Pulmonary artery endothelial cell (primary cell): ENCODE results near the gene PEX11B. TPM values are rescaled to one million over a fixed set of nuclear protein-coding genes. Genes with fewer than 3 reads are reported as not detected.

Experiments
- DNase-seq: peaks from one replicate; pipeline ENCODE4 v3.0.0-alpha.2; 2011; ENCODE audit warnings: low read depth, low spot score
- total RNA-seq: library from RNA; depleted of rRNA; stranded (reverse); fragments of >200 nt; gene quantifications from 2 replicates; pipeline ENCODE4 v1.2.3, GENCODE V29; 2014

Gene PEX11B
- total RNA-seq, 1 donor from 2014 or later = 30.9 TPM

- DNase-seq = no peak
These were observed 9.9 kb downstream of the PEX11B start for GRCh38 chr1:145908653-145909052.

- no peak for DNase-seq
These were observed 11.4 kb downstream of the PEX11B start for GRCh38 chr1:145906954-145907753.

DNA sequence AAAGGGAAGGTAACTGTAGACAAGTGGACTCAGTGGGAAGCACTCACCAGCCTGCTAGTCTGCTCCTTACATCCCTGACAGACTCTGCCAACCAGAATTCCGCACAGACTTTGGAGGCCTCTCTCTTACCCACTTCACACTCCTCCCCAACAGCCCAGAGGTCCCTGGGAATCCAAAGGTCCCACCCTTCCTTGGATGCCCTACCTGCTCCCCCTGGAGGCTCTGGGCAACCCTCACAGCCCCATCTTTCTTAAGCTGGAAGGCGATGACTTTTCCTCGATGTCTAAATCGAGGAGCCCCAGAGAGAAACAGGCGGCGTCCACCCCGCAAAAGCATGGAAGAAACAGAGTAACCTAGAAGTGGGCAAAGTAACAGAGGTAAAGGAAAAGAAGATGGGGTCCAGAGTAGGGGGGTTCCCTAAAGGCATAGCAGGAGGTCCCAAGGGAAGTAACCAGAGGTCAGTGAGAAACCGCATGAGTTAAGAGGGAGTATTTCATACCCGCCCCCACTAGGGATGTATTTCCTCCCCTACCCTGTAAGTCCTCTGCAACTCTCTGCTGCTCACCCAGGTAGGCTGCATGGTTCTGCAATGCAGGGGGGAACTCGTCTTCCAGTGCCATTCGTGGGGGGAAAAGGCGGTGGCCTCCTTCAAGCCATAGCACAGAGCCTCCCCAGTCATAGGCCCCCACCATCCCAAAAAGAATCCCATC is 17.1 kb downstream of the PEX11B start:
- DNase-seq = no peak

- DNase-seq = no peak
These were observed 19.8 kb downstream of the PEX11B start for GRCh38 chr1:145898756-145899155.

- DNase-seq = no peak
These were observed 20.5 kb downstream of the PEX11B start for GRCh38 chr1:145897969-145898368.

DNA sequence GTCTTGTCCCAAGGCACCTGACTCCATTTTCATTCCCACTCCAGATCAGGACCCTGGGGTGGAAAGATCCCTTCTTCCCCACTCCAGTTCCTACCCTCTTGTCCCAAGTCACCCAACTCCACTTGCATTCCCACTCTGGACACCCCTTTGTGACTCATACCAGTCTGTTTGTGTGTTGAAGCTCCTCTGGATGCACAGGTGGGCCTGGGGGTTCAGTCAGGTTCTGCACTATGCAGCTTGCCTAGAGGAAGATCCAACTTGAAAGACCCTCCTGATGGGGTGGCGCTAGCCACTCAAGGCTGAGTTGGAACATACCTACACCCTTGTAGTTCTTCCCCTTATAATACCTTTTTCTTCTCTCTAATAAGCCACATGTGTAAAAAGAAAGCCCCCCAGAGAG is 23.0 kb downstream of the PEX11B start:
- no peak for DNase-seq

- no peak for DNase-seq
These were observed 25.0 kb downstream of the PEX11B start for GRCh38 chr1:145893306-145894055.

GRCh38 chr1:145892486-145893087 is 25.9 kb downstream of the PEX11B start:
- peak; percentile 52 for DNase-seq

- peak; percentile 99 for DNase-seq
These were observed 26.7 kb downstream of the PEX11B start for GRCh38 chr1:145891587-145892485.

DNA sequence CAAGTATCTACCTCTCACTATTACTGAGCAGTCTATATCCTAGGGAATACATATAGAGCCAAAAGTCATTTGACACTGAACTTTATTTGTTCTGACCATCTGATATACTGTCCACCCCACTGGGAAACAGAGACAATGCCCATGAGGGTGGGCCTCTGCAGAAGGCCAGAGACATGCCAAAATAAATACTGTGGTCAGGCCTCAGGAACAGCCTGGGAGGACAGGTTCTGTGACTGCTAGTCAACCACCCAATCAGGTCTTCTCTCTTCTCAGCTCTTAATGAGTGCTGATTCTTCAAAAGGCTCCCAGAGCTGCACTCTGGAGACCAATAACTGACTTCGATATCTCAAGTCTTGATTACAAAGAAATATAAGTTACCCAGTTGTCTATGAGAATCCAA is 27.4 kb downstream of the PEX11B start:
- DNase-seq = peak; percentile 33

GRCh38 chr1:145889722-145890121 is 28.8 kb downstream of the PEX11B start:
- no peak for DNase-seq

- no peak for DNase-seq
These were observed 30.9 kb downstream of the PEX11B start for GRCh38 chr1:145887631-145888030.

GRCh38 chr1:145886816-145887215 is 31.7 kb downstream of the PEX11B start:
- DNase-seq = no peak

DNA sequence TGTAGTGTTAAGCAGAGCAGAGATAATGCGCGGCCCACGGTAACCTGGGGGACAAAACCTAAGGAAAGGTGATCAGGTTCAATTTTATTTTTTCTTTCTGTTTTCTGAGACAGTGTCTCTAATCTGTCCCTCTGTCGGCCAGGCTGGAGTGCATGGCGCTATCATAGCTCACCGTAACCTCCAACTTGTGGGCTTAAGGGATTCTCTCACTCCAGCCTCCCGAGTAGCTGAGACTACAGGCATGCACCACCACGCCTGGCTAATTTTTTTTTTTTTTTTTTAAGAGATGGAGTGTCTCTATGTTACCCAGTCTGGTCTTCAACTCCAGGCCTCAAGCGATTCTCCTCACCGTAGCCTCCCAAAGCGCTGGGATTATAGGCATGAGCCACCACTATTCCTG is 32.1 kb downstream of the PEX11B start:
- DNase-seq = no peak

DNA sequence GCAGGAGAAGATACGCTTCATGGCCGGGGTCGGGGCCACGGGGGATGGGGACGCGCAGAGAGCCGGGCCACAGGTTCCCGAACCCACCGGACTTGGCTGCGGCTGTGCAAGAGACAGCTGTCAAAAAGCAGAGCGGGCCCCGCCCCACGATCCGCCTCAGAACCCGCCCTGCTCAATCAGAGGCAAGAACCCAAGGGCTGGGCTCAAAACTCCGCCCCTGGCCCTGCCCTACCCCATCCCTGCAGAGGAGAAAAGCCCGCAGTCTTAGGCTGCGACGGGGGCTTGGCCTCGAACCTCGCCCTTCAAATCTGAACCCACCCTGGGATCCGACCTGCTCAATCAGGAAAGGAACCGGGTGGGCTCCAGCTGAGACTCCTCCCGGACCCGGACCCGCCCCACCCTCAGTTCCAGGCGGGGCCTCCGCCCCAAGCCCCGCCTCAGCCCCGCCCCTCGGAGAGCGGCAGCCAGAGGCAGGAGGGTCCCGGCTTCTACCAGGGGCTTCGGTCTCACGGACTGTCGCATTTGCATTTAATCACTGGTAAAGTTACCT is 32.7 kb downstream of the PEX11B start, which contains the start of gene ANKRD35:
TSS of gene ANKRD35 (minus strand) at position 129 of the 550 bp plus-strand sequence. CDS start at position 21, 108 bp downstream.
- DNase-seq = no peak

DNA sequence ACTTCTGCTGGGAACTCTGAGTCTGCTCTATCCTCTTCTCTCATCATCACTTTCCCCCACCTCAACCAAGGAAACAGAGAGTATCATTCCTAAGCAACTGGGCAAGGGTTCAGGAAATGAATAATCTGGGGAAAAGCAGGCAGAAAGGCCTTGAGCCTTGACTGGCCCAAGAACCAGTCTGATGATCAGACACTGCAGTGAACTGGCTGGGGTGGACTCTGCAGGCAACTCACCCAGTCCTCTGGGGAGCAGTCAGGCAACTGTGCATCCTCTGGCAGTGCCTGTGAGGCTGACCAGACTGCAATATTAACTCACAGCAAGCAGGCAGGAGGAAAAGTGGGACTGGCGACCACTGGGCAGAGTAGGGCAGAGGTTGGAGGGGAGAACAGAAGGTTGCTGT is 33.8 kb downstream of the PEX11B start:
- DNase-seq = peak; percentile 33

DNA sequence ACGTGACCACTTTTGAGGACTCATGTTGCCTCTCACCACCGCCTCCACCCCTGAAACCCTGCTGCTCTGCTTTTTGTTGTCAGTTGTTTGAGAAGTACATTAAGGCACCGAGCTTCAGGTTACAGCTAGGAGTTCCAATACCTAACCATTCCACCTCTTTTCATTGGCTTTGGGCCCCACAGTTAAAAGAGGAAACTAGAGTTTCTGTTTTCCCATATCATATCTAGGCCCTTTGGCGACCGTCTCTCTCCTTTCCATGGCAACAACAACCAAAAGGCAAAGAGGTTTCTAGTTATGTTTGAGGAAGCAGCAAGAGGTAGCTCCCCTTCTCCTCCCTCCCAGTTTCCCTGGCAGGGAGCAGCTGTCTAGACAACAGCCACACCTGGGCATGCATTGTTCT is 38.7 kb downstream of the PEX11B start:
- DNase-seq = no peak

DNA sequence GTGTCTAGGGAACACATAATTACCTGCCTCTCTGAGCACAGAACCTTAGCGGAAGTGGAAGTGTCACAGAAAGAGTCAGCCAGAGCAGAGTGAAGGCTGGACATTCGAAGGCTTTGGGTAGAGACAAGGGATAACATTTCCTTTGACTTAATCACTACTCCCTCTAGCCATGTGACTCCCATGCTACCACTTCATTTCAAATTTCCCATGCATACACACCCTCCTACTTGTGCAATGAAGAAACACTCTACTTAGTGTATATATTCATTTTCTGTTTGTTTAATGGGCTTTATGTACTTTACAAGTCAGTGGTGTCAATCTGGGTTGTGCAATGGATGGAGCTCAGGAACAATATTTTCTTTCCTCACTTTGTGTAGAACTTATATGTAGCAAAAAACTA is 39.8 kb downstream of the PEX11B start:
- no peak for DNase-seq

- DNase-seq = no peak
These were observed 40.5 kb downstream of the PEX11B start for GRCh38 chr1:145877923-145878486.

GRCh38 chr1:145874646-145875045 is 43.9 kb downstream of the PEX11B start:
- DNase-seq = no peak
